GM18858 (cell line): ENCODE measurements around the gene BMERB1.
"Not testable (repeated sequence)": the region's sequence is repeated elsewhere in the genome, so short reads cannot be mapped to it uniquely, and the experiment has no call there.

Experiments
- ATAC-seq: cut with Tn5 transposase; IDR thresholded peaks from one replicate; pipeline ENCODE4 v1.9.1; 2021; ENCODE audit not compliant: unreplicated experiment

Gene BMERB1

DNA sequence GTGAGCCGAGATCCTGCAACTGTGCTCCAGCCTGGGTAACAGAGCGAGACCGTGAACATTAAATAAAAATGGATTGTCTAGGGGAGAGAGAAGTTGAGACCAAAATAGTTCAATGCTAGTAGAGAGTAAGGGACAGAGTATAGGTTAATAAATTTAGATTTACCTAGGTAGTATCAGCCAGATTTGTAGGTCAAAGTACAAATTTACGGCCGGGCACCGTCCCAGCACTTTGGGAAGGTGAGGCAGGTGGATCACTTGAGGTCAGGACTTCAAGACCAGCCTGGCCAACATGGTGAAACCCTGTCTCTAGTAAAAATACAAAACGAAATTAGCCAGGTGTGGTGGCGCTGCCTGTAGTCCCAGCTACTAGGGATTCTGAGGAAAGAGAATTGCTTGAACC lies 12.2 kb upstream of the BMERB1 start:
- no peak for ATAC-seq

DNA sequence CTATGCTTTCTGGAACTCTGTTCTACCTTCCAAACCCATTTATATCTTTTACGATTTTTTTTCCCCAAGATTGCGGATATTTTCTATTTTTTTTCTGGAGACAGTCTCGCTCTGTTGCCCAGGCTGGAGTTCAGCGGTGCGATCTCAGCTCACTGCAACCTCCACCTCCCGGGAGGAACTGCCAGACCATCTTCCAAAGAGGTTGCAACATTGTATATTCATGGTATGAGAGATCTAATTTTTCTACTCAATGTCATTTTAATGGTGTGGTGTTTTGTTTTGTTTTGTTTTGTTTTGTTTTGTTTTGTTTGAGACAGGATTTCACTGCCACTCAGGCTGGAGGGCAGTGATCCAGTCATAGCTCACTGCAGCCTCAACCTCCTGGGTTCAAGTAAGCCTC lies 8.5 kb upstream of the BMERB1 start:
- ATAC-seq: no peak

DNA sequence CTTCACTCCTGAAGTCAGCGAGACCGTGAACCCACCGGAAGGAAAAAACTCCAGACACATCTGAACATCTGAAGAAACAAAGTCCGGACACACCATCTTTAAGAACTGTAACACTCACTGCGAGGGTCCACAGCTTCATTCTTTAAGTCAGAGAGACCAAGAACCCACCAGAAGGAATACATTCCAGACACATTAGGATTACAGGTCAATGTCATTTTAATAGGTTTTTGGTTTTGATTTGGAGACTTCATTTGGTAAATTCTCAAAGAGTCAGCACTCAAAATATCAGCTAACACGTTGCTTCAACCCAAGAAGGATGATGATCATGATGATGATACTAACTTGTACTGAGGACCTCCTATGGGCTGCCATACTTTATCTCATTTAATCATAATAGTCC lies 7.6 kb upstream of the BMERB1 start:
- ATAC-seq: no peak

GRCh38 chr16:15427648-15428239 lies 6.6 kb upstream of the BMERB1 start:
- no peak for ATAC-seq

- ATAC-seq: not testable (repeated sequence)
Observed at GRCh38 chr16:15430884-15431283, 3.5 kb upstream of the BMERB1 start.

- ATAC-seq: no peak
Observed at GRCh38 chr16:15434079-15434424, 336 bp upstream of the BMERB1 start.

GRCh38 chr16:15435216-15435864 lies 952 bp downstream of the BMERB1 start:
- ATAC-seq: no peak

DNA sequence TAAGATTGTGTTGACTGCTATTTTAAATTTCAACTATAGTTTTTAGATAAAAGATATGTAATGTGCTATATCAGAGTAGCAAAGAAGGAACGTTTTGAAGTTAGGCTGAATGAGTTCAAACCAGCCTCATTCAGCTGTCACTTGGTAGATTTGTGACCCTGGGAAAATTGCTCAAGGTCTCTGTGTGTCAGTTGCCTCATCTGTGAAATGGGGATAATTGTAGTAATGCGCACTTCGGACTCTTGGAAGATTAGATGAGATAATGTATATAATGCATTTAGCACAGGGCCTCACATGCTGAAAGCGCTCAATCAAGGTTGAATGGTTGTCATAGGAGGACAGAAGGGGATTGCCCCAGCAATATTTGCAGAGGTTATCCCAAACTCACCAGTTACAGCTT lies 4.7 kb downstream of the BMERB1 start:
- no peak for ATAC-seq

DNA sequence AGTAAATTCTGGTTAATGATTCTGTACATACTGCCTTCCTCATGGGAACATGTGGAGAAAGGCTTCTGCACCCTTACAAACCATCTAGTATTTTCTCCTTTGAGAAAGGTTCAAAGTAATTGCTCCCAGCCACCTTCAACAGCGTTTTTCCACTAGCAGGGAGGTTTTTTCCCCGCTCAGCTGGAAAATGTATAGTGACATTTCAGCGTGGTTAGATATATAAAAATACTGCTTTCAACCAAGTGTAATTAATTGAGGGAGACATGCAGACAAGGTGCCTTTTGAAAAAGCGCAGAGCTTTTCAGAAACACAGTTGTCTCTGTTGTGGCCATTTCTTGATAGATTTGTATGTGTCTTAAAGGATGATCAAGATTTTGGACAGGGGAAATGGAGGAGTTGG lies 5.1 kb downstream of the BMERB1 start:
- no peak for ATAC-seq

DNA sequence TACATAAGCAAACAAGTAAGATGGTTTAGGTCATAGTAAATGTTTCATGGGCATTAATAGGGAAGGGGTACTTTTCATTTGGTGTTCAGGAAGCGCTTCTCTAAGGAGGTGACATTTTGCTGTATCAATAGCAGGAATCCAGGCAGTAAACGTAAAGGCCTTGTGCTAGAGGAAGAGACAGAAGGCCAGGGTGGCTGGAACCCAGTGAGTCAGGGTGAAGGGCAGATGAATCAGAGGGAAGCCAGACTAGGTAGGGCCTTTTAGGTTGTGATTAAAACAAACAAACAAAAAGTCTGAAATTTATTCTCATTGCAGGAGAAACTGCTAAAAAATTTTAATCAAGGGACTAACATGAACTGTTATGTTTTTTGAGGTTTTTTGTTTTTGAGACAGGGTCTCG lies 6.5 kb downstream of the BMERB1 start:
- ATAC-seq: no peak

- not testable (repeated sequence) for ATAC-seq
Observed at GRCh38 chr16:15442140-15442539, 7.8 kb downstream of the BMERB1 start.

- no peak for ATAC-seq
Observed at GRCh38 chr16:15443753-15444152, 9.4 kb downstream of the BMERB1 start.

- ATAC-seq: no peak
Observed at GRCh38 chr16:15444264-15444663, 9.9 kb downstream of the BMERB1 start.

- ATAC-seq: no peak
Observed at GRCh38 chr16:15445450-15445849, 11.1 kb downstream of the BMERB1 start.

DNA sequence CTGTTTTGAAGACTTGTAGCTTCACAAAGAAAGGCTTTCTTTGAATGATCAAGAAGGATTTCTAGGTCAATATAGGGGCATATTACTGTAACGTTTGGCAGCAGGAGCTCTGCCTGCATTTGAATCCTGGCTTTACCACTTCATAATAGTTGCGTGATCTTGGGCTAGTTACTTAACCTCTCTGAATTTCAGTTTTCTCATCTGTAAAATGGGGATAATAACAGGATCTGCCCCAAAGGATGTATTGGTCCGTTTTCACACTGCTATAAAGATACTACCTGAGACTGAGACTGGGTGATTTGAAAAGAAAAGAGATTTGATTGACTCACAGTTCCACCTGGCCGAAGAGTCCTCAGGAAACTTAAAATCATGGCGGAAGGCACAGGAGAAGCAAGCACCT lies 12.5 kb downstream of the BMERB1 start:
- ATAC-seq: no peak

GRCh38 chr16:15450624-15451023 lies 16.2 kb downstream of the BMERB1 start:
- ATAC-seq: no peak

GRCh38 chr16:15451098-15451731 lies 16.8 kb downstream of the BMERB1 start:
- no peak for ATAC-seq

DNA sequence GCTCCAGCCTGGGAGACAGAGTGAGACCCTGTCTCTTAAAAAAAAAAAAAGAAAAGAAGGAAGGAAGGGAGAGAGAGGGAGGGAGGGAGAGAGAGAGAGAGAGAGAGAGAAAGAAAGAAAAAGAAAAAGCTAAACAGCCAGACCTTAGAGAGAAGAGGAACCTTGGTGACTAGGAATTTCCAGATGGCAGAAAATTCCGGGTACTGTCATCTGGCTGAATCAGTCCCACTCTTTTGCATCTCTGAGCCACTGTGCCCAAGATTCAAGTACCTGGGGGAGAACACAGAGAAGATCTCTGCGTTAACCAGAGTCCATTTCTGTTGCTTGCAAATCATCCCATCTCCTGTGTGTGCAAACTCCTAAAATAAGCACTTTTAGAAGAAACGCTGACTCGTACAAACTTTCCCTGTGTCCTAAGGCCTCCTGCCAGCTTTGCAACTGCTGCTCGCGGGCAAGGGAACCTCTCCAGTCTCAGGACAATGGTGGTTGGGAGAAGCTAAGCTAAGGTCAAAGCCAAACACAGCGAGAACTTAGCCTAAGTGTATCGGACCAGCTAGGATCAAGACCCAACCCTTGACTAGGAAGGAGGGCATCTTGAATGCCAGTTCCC lies 18.0 kb downstream of the BMERB1 start:
- ATAC-seq: no peak

- ATAC-seq: not testable (repeated sequence)
Observed at GRCh38 chr16:15453296-15453695, 18.9 kb downstream of the BMERB1 start.

- ATAC-seq: not testable (repeated sequence)
Observed at GRCh38 chr16:15454933-15455332, 20.5 kb downstream of the BMERB1 start.

DNA sequence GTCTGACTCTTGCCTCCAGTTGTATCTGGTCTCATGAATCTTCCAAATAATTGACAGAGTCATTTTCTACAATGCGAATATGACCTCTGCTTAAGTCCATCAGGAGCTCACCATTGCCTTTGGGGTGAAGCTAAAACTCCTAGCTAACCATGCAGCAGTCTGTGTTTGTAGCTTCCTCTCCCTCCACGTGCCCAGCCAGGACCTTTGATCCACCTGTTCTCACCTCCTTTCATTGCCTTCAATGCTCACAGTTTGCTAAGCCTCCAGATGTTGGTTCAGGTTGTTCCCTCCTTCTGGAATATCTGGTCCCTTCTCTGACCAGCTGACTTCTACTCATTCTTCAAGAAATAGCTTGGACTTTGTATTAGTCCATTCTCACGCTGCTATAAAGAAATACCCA lies 23.0 kb downstream of the BMERB1 start:
- ATAC-seq: no peak

GRCh38 chr16:15457958-15458357 lies 23.6 kb downstream of the BMERB1 start:
- no peak for ATAC-seq
